GM10248 (cell line): ENCODE measurements around the gene ALDH2.
A peak's percentile ranks its signal among the peaks of the same experiment; 100 is the strongest.
"Not testable (repeated sequence)": the region's sequence is repeated elsewhere in the genome, so short reads cannot be mapped to it uniquely, and the experiment has no call there.

Experiments
- CTCF ChIA-PET: fragments of 300-600 bp; sonication (Branson Sonifier 250); formaldehyde crosslinking; extraction: SDS; loops from one replicate; lab custom pipeline; 2021; ENCODE audit warnings: antibody characterized with exemption; lab: Yijun Ruan, JAX
- POLR2A ChIA-PET: fragments of 350-650 bp; sonication (Branson Sonifier 250); formaldehyde crosslinking; extraction: SDS; loops from one replicate; lab custom pipeline; 2020; ENCODE audit warnings: antibody characterized with exemption; lab: Yijun Ruan, JAX
- DNase-seq: peaks from one replicate; pipeline ENCODE4 v3.0.0; 2012; ENCODE audit errors: extremely low spot score
- TF ChIP-seq, protein P1 (sequence below): IDR thresholded peaks from 2 replicates; pipeline ENCODE4 v1.5.1; 2012; ENCODE audit warnings: mild to moderate bottlenecking, low read depth; ENCODE audit errors: extremely low read depth, missing control alignments, control extremely low read depth

ALDH2 gene

DNA sequence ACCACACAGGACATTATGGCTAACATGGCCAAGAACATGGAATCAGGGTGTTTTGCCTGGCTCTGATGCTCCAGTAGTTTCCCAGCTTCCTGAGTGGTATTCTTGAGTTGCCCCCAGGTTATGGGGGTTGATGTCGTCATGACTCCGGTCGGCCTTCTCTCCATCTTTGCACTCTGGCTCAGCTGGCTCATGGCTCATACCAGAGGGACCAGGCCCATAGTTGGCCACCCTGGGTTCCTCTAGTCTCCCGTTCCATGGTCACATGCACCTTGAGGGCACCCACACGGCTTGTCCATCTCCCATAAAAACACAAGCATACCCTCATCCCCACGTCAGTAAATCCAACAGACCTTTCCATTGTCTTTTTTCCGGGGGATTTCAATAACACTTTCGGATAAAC, 51.6 kb downstream of the ALDH2 start:
- TF ChIP-seq, protein P1, sequence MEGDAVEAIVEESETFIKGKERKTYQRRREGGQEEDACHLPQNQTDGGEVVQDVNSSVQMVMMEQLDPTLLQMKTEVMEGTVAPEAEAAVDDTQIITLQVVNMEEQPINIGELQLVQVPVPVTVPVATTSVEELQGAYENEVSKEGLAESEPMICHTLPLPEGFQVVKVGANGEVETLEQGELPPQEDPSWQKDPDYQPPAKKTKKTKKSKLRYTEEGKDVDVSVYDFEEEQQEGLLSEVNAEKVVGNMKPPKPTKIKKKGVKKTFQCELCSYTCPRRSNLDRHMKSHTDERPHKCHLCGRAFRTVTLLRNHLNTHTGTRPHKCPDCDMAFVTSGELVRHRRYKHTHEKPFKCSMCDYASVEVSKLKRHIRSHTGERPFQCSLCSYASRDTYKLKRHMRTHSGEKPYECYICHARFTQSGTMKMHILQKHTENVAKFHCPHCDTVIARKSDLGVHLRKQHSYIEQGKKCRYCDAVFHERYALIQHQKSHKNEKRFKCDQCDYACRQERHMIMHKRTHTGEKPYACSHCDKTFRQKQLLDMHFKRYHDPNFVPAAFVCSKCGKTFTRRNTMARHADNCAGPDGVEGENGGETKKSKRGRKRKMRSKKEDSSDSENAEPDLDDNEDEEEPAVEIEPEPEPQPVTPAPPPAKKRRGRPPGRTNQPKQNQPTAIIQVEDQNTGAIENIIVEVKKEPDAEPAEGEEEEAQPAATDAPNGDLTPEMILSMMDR: no peak
- DNase-seq: no peak
- ChIA-PET CTCF (no interaction called here), POLR2A (no interaction called here)

DNA sequence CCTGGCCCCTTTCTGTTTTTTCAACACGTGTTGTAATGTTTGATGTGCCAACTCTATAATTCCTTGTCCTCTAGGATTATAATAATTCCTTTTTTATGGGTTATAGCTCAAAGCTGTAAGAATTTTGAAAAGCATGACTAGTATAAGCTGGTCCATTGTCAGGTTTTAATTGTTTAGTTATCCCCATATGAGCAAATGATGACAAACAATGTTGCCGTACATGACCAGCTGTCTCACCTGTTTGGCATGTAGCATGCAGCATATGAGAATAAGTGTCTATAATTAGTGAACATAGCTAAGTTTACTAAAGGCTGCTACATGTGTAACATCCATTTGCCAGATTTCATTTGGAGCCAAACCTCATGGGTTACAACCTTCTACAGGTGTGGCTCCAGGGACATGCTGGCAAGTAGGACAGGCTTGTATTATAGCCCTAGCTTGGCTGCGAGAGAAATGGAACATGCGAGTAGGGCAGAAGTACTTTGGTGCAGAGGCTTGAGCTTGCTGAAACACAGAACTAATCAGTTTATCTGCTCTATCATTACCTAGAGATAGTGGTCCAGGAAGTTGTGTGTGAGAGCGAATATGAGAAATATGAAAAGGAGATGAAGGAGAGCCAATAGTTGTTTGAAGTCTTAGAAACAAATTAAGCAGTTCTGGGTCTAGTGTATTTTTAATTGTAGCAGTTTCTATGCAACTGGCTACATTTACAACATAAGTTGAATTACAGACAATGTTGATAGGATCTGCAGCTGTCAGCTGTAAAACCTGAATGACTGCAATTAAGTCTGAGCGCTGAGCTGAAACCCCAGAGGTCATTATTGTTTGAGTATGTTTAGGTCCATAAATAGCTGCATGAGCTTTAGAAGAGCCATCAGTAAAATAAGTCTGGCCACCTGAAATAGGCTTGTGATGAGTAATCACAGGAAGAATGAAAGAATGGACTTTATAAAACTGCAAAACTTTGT, 52.7 kb downstream of the ALDH2 start:
- POLR2A ChIA-PET: no interaction called here
- DNase-seq: no peak
- CTCF ChIA-PET: interaction anchor here (1.4 kb wide), 1 partner anchor 10 kb away, joined by 7 read pairs; no protein-coding TSS in a partner anchor
- TF ChIP-seq, protein P1: no peak

GRCh38 chr12:111820828-111821227, 54.1 kb downstream of the ALDH2 start:
- DNase-seq, POLR2A ChIA-PET, CTCF ChIA-PET: not testable (repeated sequence)

DNA sequence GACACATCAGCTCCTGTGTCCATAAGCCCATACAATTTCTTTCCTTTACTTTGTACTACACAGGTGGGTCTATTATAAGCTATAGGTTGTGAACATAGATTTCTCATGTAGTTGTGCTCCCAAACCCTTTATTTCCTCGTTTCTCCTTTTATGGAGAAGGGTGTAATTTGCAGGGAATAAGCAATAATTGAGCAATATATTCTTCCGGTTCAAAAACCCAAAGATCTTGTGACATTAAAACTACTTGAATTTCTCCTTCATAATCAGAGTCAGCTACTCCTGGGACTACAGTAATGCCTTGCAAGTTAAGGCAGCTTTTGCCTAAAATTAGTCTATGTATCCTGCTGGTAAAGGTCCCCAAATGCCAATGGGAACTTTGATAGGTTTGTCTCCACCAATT, 56.2 kb downstream of the ALDH2 start:
- CTCF ChIA-PET: interaction anchor here (1.8 kb wide), 1 partner anchor 9 kb away, joined by 15 read pairs; no protein-coding TSS in a partner anchor
- TF ChIP-seq, protein P1: no peak
- POLR2A ChIA-PET: no interaction called here
- no peak for DNase-seq

GRCh38 chr12:111823891-111824290, 57.2 kb downstream of the ALDH2 start:
- POLR2A ChIA-PET: no interaction called here
- TF ChIP-seq, protein P1: no peak
- no peak for DNase-seq
- CTCF ChIA-PET: interaction anchor here (1.8 kb wide), 1 partner anchor 10 kb away, joined by 15 read pairs; no protein-coding TSS in a partner anchor

DNA sequence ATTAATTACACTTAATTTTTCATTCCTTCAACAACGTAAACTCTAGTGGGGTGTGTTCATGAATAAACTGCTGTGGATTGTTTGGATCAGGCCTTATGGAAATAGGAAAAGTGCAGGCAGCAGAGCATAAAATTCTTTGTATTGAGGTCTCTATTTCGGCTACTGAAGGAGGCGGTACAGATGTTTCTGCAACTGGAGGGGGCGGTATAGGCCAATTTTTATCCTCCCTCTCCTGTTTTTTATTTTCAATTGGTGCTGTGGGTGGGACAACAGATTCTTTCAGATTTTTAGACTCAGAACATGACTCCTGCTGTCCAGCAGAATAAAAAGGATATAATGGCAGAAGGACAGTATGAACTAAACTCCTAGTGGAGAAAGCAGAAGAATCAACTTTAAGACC, 57.6 kb downstream of the ALDH2 start:
- CTCF ChIA-PET, DNase-seq, POLR2A ChIA-PET: not testable (repeated sequence)
- TF ChIP-seq, protein P1: peak; percentile 26

DNA sequence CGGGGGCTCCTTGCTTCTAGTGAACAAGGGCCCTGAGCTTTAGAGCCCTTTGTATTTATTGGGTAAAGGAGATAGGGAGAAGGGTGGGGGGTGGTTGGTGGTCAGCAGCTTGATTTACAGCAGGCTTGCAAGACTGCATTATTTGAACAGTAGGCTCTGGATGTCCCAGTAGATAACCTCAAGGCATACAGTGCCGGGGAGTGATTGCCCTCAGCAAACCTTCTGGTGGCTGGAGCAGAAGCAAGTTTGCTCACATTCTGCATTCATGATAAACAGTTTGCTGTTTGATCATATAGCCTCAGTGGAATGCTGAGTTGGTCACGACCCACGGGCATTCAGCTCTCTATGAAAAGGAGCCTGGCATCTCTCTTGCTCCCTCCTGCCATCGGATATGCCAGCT, 58.8 kb downstream of the ALDH2 start:
- ChIA-PET POLR2A (no interaction called here), CTCF (interaction anchor here (1.1 to 2.8 kb wide), 2 partner anchors 12 to 34 kb away, joined by 3 to 26 read pairs; no protein-coding TSS in a partner anchor)
- TF ChIP-seq, protein P1: no peak
- no peak for DNase-seq
